ENCODE data around the gene NTNG2.

GRCh38 chr9:132283165-132283564 is 121.3 kb downstream of the NTNG2 start:
- TF ChIP-seq CTCF (IDR thresholded peaks at IDR 0.05; ENCODE audit: insufficient read depth, low read length, poor library complexity, severe bottlenecking), result no peak
- no peak for TF ChIP-seq EZH2phosphoT487 (conservative IDR thresholded peaks at IDR 0.05; ENCODE audit: low read length)

Measured in SU-DHL-6 (cell line).